HFFc6 (cell line): ENCODE results near the gene HECW1. TPM values are rescaled to one million over a fixed set of nuclear protein-coding genes. Genes with fewer than 3 reads are reported as not detected.
"Not testable (repeated sequence)": the region's sequence is repeated elsewhere in the genome, so short reads cannot be mapped to it uniquely, and the experiment has no call there.

Source experiments
- DNase-seq: peaks from one replicate; pipeline ENCODE4 v3.0.0-alpha.2; 2018
- H3K27ac Mint-ChIP-seq: 2 replicates; pipeline ENCODE4 v1.8.0; 2020; ENCODE audit warnings: mild to moderate bottlenecking, mixed read lengths
- H3K27me3 Mint-ChIP-seq: 2 replicates; pipeline ENCODE4 v1.8.0; 2021; ENCODE audit warnings: mild to moderate bottlenecking, moderate library complexity, mixed read lengths; ENCODE audit not compliant: insufficient read depth
- H3K36me3 Mint-ChIP-seq: 2 replicates; pipeline ENCODE4 v1.8.0; 2021; ENCODE audit warnings: low read depth, mixed read lengths
- H3K4me1 Mint-ChIP-seq: 2 replicates; pipeline ENCODE4 v1.8.0; 2020; ENCODE audit warnings: low read depth, mixed read lengths
- H3K4me3 Mint-ChIP-seq: 2 replicates; pipeline ENCODE4 v1.8.0; 2020; ENCODE audit warnings: mild to moderate bottlenecking, moderate library complexity, mixed read lengths
- H3K9me3 Mint-ChIP-seq: 2 replicates; pipeline ENCODE4 v1.8.0; 2020; ENCODE audit warnings: mild to moderate bottlenecking, mixed read lengths
- CTCF ChIP-seq: fragments of 200-600 bp; sonication (generic); IDR thresholded peaks from 2 replicates; pipeline ENCODE4 v1.5.0; 2021; ENCODE audit warnings: antibody characterized with exemption, mild to moderate bottlenecking
- long read RNA-seq: library from polyadenylated mRNA; unstranded; transcript quantifications from one replicate; pipeline ENCODE4 v2.0.0, GENCODE V29; 2019
- total RNA-seq, 6 experiments: library from RNA; stranded (reverse); fragmentation: NEBNext Ultra II Directional; extraction: Animal tissue kit (Norgen Biotek cat#: 25700); gene quantifications; 2 replicates in 1 of 6; 3 replicates in 5 of 6; pipeline ENCODE4 v1.2.3, GENCODE V29; 2021

The HECW1 gene
- 1 to 10 TPM; 3.4 to 6.5 (median 5.3) TPM for total RNA-seq
- long read RNA-seq, partial matches to known transcripts: 0 of 8 reads
- long read RNA-seq, other reads (novel, unspliced or antisense): 6 of 8 reads

DNA sequence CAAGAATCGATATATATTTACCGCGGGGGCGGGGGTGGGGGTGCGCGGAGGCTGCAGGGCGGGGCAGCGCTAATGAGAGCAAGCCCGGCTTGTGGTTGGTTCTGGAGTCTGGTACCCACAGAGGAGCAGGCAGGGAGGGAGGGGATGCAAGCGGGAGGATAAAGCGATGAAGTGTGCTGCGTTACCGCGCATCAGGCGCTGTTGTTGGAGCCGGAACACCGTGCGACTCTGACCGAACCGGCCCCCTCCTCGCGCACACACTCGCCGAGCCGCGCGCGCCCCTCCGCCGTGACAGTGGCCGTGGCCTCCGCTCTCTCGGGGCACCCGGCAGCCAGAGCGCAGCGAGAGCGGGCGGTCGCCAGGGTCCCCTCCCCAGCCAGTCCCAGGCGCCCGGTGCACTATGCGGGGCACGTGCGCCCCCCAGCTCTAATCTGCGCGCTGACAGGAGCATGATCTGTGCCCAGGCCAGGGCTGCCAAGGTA is at the start of gene HECW1:
Gene HECW1, plus strand, starts transcription at position 189 of the 482 bp plus-strand sequence. CDS start 131,259 bp downstream, outside the sequence.
- no peak for TF ChIP-seq CTCF
- Mint-ChIP-seq H3K9me3 (no peaks in the 10 kb centered on the region), H3K4me3 (peak within 1 kb of the TSS; percentile 85), H3K27me3 (peaks cover 23% of the 10 kb centered on the region), H3K4me1 (peaks cover 28% of the 10 kb centered on the region), H3K27ac (peak within 1 kb of the TSS; percentile 3; the same call in 1 of the 2 replicates), H3K36me3 (no peaks in the 10 kb centered on the region)
- DNase-seq: no peak

DNA sequence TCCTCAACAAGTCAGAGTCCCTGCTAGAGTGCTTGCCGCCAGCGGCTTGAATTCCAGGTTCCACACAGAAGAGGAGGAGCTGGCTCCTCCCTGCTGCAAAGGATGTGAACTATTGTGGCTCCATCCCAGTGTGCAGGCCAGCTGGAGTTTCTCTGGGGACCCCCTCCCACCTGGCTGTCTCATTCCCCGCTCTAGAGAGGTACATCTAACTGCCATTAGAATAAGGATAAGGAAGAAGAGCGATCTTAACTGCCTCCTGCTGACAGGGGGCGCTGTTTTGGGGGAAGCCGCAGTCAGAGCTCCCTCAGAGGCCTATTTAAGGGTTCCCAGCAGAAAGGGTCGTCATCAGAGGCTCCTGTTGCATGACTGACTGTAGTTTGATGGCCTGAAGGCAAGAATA is 40.8 kb upstream of the HECW1 start:
- Mint-ChIP-seq H3K4me3 (no peak overlapping the region), H3K27ac (no peak overlapping the region), H3K27me3 (peaks cover 4% of the 10 kb centered on the region), H3K4me1 (0 out of 2 replicates have a peak, but pooled peaks cover under 1% of the 10 kb centered on the region), H3K9me3 (no peaks in the 10 kb centered on the region), H3K36me3 (no peaks in the 10 kb centered on the region)
- DNase-seq: no peak
- TF ChIP-seq CTCF: peak; percentile 73

DNA sequence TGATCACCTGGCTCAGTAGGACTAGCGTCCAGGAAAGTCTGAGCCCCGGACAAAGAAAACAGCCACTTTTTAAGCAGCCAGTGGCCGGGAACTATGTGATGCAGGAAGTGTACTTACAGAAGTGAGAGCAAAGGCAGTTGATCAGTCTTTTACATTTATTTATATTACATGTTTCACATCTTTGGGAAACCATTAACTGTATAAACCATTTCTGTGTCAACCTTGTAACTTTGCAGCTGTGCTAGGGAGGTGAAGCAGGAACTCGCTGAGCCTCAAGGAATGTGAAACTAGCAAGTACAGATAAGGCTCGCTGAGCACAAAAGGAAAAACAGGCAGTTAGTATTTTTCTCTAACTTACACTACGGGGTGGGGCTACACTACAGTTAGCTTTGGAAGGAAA is 39.9 kb upstream of the HECW1 start:
- Mint-ChIP-seq H3K27ac (no peak overlapping the region), H3K36me3 (no peaks in the 10 kb centered on the region), H3K4me3 (no peak overlapping the region), H3K9me3 (no peaks in the 10 kb centered on the region), H3K27me3 (peaks cover 3% of the 10 kb centered on the region), H3K4me1 (peaks cover 10% of the 10 kb centered on the region)
- TF ChIP-seq CTCF: no peak
- DNase-seq: no peak

DNA sequence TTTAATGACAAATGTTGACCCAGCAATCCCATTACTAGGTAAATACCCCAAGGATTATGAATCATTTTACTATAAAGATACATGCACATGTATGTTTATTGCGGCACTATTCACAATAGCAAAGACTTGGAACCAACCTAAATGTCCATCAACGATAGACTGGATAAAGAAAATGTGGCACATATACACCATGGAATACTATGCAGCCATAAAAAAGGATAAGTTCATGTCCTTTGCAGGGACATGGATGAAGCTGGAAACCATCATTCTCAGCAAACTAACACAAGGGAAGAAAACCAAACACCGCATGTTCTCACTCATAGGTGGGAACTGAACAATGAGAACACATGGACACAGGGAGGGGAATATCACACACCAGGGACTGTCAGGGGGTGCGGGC is 38.6 kb upstream of the HECW1 start:
- not testable (repeated sequence) for H3K36me3 Mint-ChIP-seq, H3K27ac Mint-ChIP-seq, H3K27me3 Mint-ChIP-seq, DNase-seq, H3K9me3 Mint-ChIP-seq, H3K4me3 Mint-ChIP-seq
- peaks cover 18% of the 10 kb centered on the region for H3K4me1 Mint-ChIP-seq

GRCh38 chr7:43076189-43076605 is 36.2 kb upstream of the HECW1 start:
- no peak for TF ChIP-seq CTCF
- peaks cover 18% of the 10 kb centered on the region for H3K4me1 Mint-ChIP-seq
- no peaks in the 10 kb centered on the region for H3K9me3 Mint-ChIP-seq
- DNase-seq: no peak
- H3K4me3 Mint-ChIP-seq: no peak overlapping the region; the same call in 1 of the 2 replicates
- H3K27me3 Mint-ChIP-seq: no peaks in the 10 kb centered on the region; the same call in 1 of the 2 replicates
- H3K27ac Mint-ChIP-seq: no peak overlapping the region
- H3K36me3 Mint-ChIP-seq: no peaks in the 10 kb centered on the region

- DNase-seq: no peak
- Mint-ChIP-seq H3K9me3 (no peaks in the 10 kb centered on the region), H3K27ac (no peak overlapping the region), H3K4me3 (peak overlapping the region; percentile 19; the same call in 1 of the 2 replicates), H3K36me3 (no peaks in the 10 kb centered on the region), H3K4me1 (peaks cover 18% of the 10 kb centered on the region), H3K27me3 (no peaks in the 10 kb centered on the region; the same call in 1 of the 2 replicates)
- TF ChIP-seq CTCF: no peak
These were observed 35.8 kb upstream of the HECW1 start for GRCh38 chr7:43076606-43077005.
